Measurements from ENCODE around the gene REV3L. TPM values are rescaled to one million over a fixed set of nuclear protein-coding genes. Genes with fewer than 3 reads are reported as not detected.

Gene REV3L
- total and polyA plus RNA-seq, 2 of the 8 experiments (the other 6 are each of a cell fraction or from before 2014, with no cell fraction given) = 2.1 to 6.6 TPM

DNA sequence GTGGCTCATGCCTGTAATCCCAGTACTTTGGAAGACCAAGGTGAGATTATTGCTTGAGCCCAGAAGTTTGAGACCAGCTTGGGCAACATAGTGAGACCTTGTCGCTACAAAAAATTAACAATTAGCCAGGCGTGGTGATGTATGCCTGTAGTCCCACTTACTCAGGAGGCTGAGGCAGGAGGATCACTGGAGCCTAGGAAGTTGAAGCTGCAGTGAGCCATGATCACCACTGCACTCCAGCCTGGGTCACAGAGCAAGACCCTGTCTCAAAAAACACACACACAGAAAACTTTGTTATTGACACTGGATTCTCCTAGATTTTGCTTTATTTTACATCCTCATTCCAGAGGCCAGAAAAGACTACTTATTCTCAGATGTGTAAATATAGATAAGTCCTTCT is 9.5 kb upstream of the REV3L start:
- no peak overlapping the region for H4K91ac ChIP-seq (replicated peaks; ENCODE audit: insufficient read length, low read length)
- POLR2A ChIA-PET (ENCODE audit: partially characterized antibody) = interaction anchor here (0.6 to 1.2 kb wide), 3 partner anchors 8 to 415 kb away, joined by 3 to 4 read pairs (median 3); no protein-coding TSS in a partner anchor
- no peak overlapping the region for H2AFZ ChIP-seq (ENCODE audit: low read length)
- CTCF ChIA-PET (ENCODE audit: partially characterized antibody) = no interaction called here
- no peak overlapping the region for H3K27ac ChIP-seq (ENCODE audit: low read depth, low read length)
- no peak overlapping the region for H2BK15ac ChIP-seq (ENCODE audit: low read length)
- no peak overlapping the region for H2BK12ac ChIP-seq (ENCODE audit: low read depth, low read length)
- WGBS, 2 experiments (ENCODE audit: extremely low coverage in 1 of 2, insufficient coverage in 1 of 2, insufficient read length in 1 of 2, insufficient replicate concordance in 2 of 2, low coverage in 1 of 2, low lambda C conversion rate in 2 of 2, missing lambda C conversion rate in 1 of 2) = 84% methylated on average over 2 of the region's 2 CpGs; no CpG with 5 or more reads in 1 of the 2 experiments
- no peaks in the 10 kb centered on the region for H3K9me3 ChIP-seq (ENCODE audit: insufficient read depth in 2 of 2, low read depth in 1 of 2, low read length in 1 of 2)
- no peaks in the 10 kb centered on the region; the same call in 1 of the 2 replicates for H3K79me1 ChIP-seq (ENCODE audit: low read depth, low read length)
- no peaks in the 10 kb centered on the region for H3K27me3 ChIP-seq (replicated peaks in 1 of 4; ENCODE audit: control insufficient read depth in 3 of 4, extremely low read depth in 1 of 4, insufficient read depth in 3 of 4, low read length in 3 of 4)
- no peak overlapping the region for H2BK120ac ChIP-seq (replicated peaks; ENCODE audit: low read depth, low read length)
- H2BK5ac ChIP-seq (ENCODE audit: low read depth, low read length) = no peak overlapping the region
- no peaks in the 10 kb centered on the region; a peak in 1 of 7 replicates for H3K4me1 ChIP-seq (replicated peaks in 1 of 4; ENCODE audit: control insufficient read depth in 3 of 4, insufficient read depth in 4 of 4, low read length in 3 of 4)
- no peak overlapping the region for H3K9ac ChIP-seq (replicated peaks in 1 of 4; ENCODE audit: extremely low read depth in 1 of 4, low read depth in 3 of 4, low read length in 3 of 4)
- FAIRE-seq (no peak), DNase-seq (ENCODE audit: low read depth in 1 of 2, low spot score in 2 of 2) (no peak)
- H3K23me2 ChIP-seq (ENCODE audit: low read depth, low read length) = no peaks in the 10 kb centered on the region
- H4K20me1 ChIP-seq (replicated peaks in 1 of 2; ENCODE audit: control insufficient read depth in 1 of 2, insufficient read depth in 2 of 2, low read length in 2 of 2) = no peaks in the 10 kb centered on the region
- H3K4me3 ChIP-seq (ENCODE audit: extremely low read depth in 1 of 4, insufficient read depth in 2 of 4, low read depth in 3 of 4, low read length in 4 of 4) = no peak overlapping the region
- no peak overlapping the region for H4K8ac ChIP-seq (ENCODE audit: extremely low read depth, insufficient read depth, low read length)
- no peak overlapping the region for H2AK5ac ChIP-seq (ENCODE audit: low read depth, low read length)
- H3K4me2 ChIP-seq (ENCODE audit: insufficient read depth in 1 of 2, low read depth in 2 of 2, low read length in 2 of 2) = no peak overlapping the region
- no peak for TF ChIP-seq PHF8 (conservative IDR thresholded peaks at IDR 0.05; ENCODE audit: low read depth, low read length)
- no peak for TF ChIP-seq USF2 (IDR thresholded peaks at IDR 0.05; ENCODE audit: low read length)
- TF ChIP-seq SIRT6 (IDR thresholded peaks at IDR 0.05; ENCODE audit: low read length) = no peak
- H3K23ac ChIP-seq (ENCODE audit: insufficient read length) = no peak overlapping the region
- H3K14ac ChIP-seq (ENCODE audit: insufficient read length) = no peak overlapping the region
- H3K56ac ChIP-seq (replicated peaks; ENCODE audit: insufficient read length, low read depth, low read length) = no peak overlapping the region
- no peak overlapping the region for H2BK20ac ChIP-seq (ENCODE audit: low read length)
- H3K79me2 ChIP-seq (ENCODE audit: control insufficient read depth in 1 of 2, insufficient read depth in 2 of 2, low read length in 2 of 2) = peaks cover 0 to 44% of the 10 kb centered on the region in 2 experiments; a peak in 2 of 4 replicates
- H3K18ac ChIP-seq (ENCODE audit: extremely low read depth, low read length) = no peak overlapping the region
- peaks cover 0 to 5% (median 1%) of the 10 kb centered on the region in 4 experiments; a peak in 4 of 8 replicates for H3K36me3 ChIP-seq (ENCODE audit: control insufficient read depth in 2 of 4, insufficient read depth in 4 of 4, low read length in 3 of 4)
- no peak overlapping the region for H4K5ac ChIP-seq (ENCODE audit: insufficient read length, low read depth, low read length)
- no peak overlapping the region for H3K4ac ChIP-seq (replicated peaks; ENCODE audit: insufficient read length, low read depth, low read length)

Measured in H1 (cell line).